BLaER1 treated with 17β-estradiol and CSF1 and Interleukin-3, amounts not matched to agents 10 nM and 100 nM (cell line): ENCODE measurements around the gene CSGALNACT2.

Source experiments
- H3K27ac ChIP-seq, 11 experiments: shearing (Covaris generic); formaldehyde crosslinking; 2 replicates each; pipeline ENCODE4 v1.8.1; 2022
- H3K27me3 ChIP-seq, 11 experiments: shearing (Covaris generic); formaldehyde crosslinking; 2 replicates each; pipeline ENCODE4 v1.8.1; 2022
- H3K36me3 ChIP-seq, 11 experiments: shearing (Covaris generic); formaldehyde crosslinking; 2 replicates each; pipeline ENCODE4 v1.8.1; 2022
- H3K4me1 ChIP-seq, 10 experiments: shearing (Covaris generic); formaldehyde crosslinking; 2 replicates each; pipeline ENCODE4 v1.8.1; 2022
- H3K4me2 ChIP-seq, 11 experiments: shearing (Covaris generic); formaldehyde crosslinking; 2 replicates each; pipeline ENCODE4 v1.8.1; 2022
- H3K4me3 ChIP-seq, 10 experiments: shearing (Covaris generic); formaldehyde crosslinking; 2 replicates each; pipeline ENCODE4 v1.8.1; 2022
- H3K9ac ChIP-seq, 11 experiments: shearing (Covaris generic); formaldehyde crosslinking; 2 replicates each; pipeline ENCODE4 v1.8.1; 2022
- H3K9me3 ChIP-seq, 11 experiments: shearing (Covaris generic); formaldehyde crosslinking; replicated peaks in 1 of 11; 2 replicates each; pipeline ENCODE4 v1.8.1; 2022
- H4K20me1 ChIP-seq, 11 experiments: shearing (Covaris generic); formaldehyde crosslinking; 2 replicates each; pipeline ENCODE4 v1.8.1; 2022
- Cebpa-rat ChIP-seq, 11 experiments: shearing (Covaris generic); IDR thresholded peaks; 2 replicates each; pipeline ENCODE4 v1.8.1; 2022

CSGALNACT2 gene

DNA sequence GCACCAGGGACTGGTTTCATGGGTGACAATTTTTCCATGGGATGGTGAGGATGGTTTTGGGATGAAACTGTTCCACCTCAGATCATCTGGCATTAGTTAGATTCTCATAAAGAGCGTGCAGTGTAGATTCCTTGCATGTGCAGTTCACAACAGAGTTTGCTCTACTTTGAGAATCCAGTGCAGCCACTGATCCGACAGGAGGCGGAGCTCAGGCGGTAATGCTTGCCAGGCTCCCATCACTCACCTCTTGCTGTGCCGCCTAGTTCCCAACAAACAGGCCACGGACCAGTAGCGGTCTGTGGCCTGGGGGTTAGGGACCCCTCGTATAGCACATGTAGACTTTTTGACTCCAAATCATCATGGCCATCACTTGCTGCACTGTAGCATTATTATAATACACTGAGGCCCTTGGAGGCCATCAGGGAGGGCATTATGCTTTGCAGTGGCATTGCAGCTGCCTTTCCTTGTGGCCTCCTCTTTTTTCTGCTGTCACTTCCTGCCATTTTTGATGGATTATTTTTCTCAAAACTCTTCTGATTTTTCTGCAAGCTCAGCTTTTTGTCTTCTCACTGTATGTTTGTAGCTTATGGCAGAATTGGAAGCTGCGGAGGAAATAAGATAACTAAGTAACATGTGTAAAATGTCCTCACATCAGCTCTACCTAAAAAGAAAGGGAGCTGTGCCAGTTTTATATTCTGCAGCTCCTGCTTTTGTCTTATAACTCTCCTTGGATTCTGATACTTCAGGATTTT, 18.5 kb downstream of the CSGALNACT2 start:
- Histone ChIP-seq H3K9ac (no peak overlapping the region; a peak in 1 of 22 replicates), H4K20me1 (peaks cover 46 to 100% (median 85%) of the 10 kb centered on the region in 11 experiments), H3K4me2 (peak overlapping the region in 5 of 11 experiments; percentile 6 to 83 (median 73); a peak in 8 of 22 replicates), H3K27me3 (no peaks in the 10 kb centered on the region), H3K9me3 (peaks cover 0 to 15% (median 8%) of the 10 kb centered on the region in 11 experiments; a peak in 15 of 22 replicates), H3K4me3 (no peak overlapping the region), H3K36me3 (peaks cover 18 to 71% (median 45%) of the 10 kb centered on the region in 11 experiments), H3K4me1 (peaks cover 0 to 97% (median 32%) of the 10 kb centered on the region in 10 experiments; a peak in 18 of 20 replicates), H3K27ac (peak overlapping the region in 1 of 11 experiments; percentile 7; a peak in 1 of 22 replicates)
- no peak for TF ChIP-seq Cebpa-rat (IDR thresholded peaks at IDR 0.05)

DNA sequence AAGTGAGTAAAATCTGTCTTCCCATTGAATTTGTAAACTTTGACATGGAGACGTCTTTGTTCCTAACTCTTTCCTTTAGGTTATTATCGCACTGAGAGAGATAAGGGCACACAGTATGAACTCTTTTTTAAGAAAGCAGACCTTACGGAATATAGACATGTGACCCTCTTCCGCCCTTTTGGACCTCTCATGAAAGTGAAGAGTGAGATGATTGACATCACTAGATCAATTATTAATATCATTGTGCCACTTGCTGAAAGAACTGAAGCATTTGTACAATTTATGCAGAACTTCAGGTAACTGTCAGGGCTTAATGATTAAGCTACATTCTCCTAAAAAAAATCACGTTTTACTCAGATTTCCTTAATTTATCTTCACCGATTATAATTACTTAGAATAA, 20.4 kb downstream of the CSGALNACT2 start:
- no peaks in the 10 kb centered on the region for H3K9me3 ChIP-seq
- H3K4me3 ChIP-seq, result no peak overlapping the region
- TF ChIP-seq Cebpa-rat (IDR thresholded peaks at IDR 0.05), result no peak
- H3K9ac ChIP-seq, result no peak overlapping the region
- peaks cover 37 to 82% (median 63%) of the 10 kb centered on the region in 11 experiments for H3K36me3 ChIP-seq
- H3K27me3 ChIP-seq, result no peaks in the 10 kb centered on the region
- H3K4me2 ChIP-seq, result peak overlapping the region in 3 of 11 experiments; percentile 19 to 36 (median 22); a peak in 2 of 22 replicates
- no peak overlapping the region for H3K27ac ChIP-seq
- H3K4me1 ChIP-seq, result peaks cover 0 to 94% (median 37%) of the 10 kb centered on the region in 10 experiments; a peak in 18 of 20 replicates
- H4K20me1 ChIP-seq, result peaks cover 34 to 100% (median 85%) of the 10 kb centered on the region in 11 experiments

DNA sequence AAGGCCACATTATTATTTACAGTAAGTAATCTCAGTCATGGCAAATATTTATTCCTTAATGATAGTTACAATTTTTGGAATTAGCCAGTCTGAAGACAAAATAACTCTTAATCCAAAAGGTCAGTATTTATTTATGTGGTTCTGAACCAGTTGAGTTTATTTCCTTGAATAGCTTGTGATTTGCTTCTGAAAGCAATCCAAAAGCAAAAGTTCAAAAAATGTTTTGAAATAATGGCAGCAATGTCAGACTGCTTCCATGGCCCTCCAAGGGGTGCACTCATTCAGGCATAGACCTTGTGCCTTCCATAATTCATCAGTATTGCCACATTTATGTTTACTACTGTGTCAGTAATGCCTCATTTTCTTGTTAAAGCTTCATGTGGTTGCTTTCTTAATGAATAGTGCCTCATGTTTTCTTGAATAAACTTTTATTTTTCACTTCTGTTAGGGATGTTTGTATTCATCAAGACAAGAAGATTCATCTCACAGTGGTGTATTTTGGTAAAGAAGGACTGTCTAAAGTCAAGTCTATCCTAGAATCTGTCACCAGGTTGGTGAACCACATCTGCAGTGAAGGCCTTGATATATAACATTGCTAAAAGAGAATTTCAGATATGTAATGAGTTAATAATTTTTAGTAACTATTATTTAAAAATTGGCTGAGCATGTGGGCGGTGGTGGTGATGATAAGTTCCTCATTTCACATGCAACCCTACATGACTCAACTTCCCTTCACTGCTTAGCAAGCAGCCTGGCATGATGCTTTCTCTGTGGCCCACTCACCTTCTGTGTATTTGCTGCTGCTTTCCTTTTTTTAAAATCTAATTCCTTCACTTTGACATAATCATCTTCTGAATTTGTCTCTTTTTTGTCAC, 22.0 kb downstream of the CSGALNACT2 start:
- peak overlapping the region in 10 of 11 experiments; percentile 45 to 82 (median 60); a peak in 19 of 22 replicates for H3K27ac ChIP-seq
- H3K9me3 ChIP-seq, result no peaks in the 10 kb centered on the region
- H3K9ac ChIP-seq, result peak overlapping the region in 7 of 11 experiments; percentile 1 to 71 (median 44); a peak in 10 of 22 replicates
- H4K20me1 ChIP-seq, result peaks cover 19 to 100% (median 73%) of the 10 kb centered on the region in 11 experiments; a peak in 21 of 22 replicates
- H3K4me2 ChIP-seq, result peak overlapping the region in 10 of 11 experiments; percentile 20 to 85 (median 74); a peak in 19 of 22 replicates
- H3K4me3 ChIP-seq, result peak overlapping the region in 3 of 10 experiments; percentile 5 to 25 (median 11); a peak in 1 of 20 replicates
- no peaks in the 10 kb centered on the region for H3K27me3 ChIP-seq
- peaks cover 43 to 93% (median 71%) of the 10 kb centered on the region in 11 experiments for H3K36me3 ChIP-seq
- H3K4me1 ChIP-seq, result peaks cover 0 to 77% (median 37%) of the 10 kb centered on the region in 10 experiments; a peak in 18 of 20 replicates
- TF ChIP-seq Cebpa-rat (IDR thresholded peaks at IDR 0.05), result 0 out of 22 replicates have a peak, but pooled peaks of 1 of the 11 experiments have one; percentile 26

DNA sequence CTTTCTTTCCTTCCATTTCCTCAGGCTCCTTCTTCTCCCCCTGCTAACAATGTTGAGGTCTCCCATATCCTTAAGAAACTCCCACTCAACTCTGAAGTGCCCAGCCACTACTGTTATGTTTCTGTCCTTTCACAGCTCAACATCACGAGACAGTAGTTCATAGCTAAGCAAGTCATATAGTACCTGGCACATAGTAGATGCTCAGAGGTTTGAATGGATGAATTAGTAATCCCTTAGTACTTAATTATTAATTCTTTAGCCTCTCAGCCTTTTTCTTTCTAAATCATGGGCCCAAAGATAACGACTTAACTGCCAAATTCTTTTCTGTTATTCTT, 22.6 kb downstream of the CSGALNACT2 start:
- Histone ChIP-seq H3K9me3 (no peaks in the 10 kb centered on the region), H3K4me1 (peaks cover 0 to 71% (median 37%) of the 10 kb centered on the region in 10 experiments; a peak in 18 of 20 replicates), H4K20me1 (peaks cover 19 to 100% (median 73%) of the 10 kb centered on the region in 11 experiments; a peak in 21 of 22 replicates), H3K27ac (peak overlapping the region in 10 of 11 experiments; percentile 45 to 82 (median 60); a peak in 19 of 22 replicates), H3K9ac (peak overlapping the region in 6 of 11 experiments; percentile 39 to 71 (median 48); a peak in 9 of 22 replicates), H3K36me3 (peaks cover 43 to 93% (median 70%) of the 10 kb centered on the region in 11 experiments), H3K4me3 (peak overlapping the region in 2 of 10 experiments; percentile 5 to 25; a peak in 2 of 20 replicates), H3K27me3 (no peaks in the 10 kb centered on the region), H3K4me2 (peak overlapping the region in 10 of 11 experiments; percentile 20 to 85 (median 74); a peak in 19 of 22 replicates)
- TF ChIP-seq Cebpa-rat (IDR thresholded peaks at IDR 0.05), result no peak

DNA sequence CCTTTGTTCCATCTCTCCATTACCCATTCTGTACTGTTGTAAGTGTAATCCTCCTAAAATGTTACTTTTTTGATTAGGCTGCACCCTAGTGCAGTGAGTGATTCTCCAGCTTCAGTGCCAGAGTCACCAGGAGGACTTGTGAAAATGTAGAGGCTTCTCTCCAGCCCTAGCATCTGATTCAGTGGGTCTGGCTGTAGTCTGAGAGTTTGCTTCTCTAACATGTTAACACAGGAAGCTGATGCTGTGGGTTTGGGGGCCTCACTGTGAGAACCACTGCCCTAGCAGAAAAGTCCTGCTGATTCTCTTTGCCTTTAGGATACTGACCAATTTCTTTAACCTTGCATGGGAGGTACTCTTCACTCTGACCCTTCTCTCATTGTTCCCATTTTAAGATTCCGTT, 24.4 kb downstream of the CSGALNACT2 start:
- Histone ChIP-seq H3K4me2 (peak overlapping the region in 5 of 11 experiments; percentile 34 to 85 (median 77); a peak in 8 of 22 replicates), H3K36me3 (peaks cover 43 to 91% (median 70%) of the 10 kb centered on the region in 11 experiments)
- no peak for TF ChIP-seq Cebpa-rat (IDR thresholded peaks at IDR 0.05)

DNA sequence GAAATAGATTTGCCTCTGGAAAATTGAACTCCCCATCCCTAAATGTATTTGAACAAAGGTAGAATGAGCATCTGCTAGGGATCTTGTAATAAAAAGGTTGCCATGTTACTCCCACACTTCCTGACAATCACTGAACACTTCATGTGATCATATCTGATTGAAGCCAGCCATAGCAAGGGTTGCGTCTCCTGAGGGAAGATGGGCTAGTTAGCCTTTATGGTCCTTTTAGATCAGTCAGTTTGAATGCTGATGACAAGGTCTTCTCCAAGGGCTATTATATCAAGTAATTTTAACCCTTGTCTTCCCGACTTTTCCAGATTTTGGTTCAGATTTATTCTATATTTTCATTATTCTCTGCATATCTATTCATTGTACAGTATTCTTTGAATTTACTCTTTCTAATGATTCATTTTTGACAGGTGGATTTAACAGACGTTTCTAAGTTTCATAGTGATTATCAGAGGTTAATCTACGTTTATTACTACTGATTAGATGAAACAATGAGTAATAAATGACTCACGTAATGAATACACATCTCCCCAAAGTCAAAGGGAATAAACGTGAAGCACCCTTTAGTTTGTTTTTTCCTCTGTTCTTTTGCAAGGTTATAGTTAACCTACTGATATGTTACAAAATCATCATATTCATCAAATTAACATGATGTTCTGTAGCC, 28.1 kb downstream of the CSGALNACT2 start:
- no peaks in the 10 kb centered on the region for H3K27me3 ChIP-seq
- H3K9me3 ChIP-seq, result no peaks in the 10 kb centered on the region
- H3K4me1 ChIP-seq, result peaks cover 0 to 24% (median 14%) of the 10 kb centered on the region in 10 experiments; a peak in 15 of 20 replicates
- TF ChIP-seq Cebpa-rat (IDR thresholded peaks at IDR 0.05), result no peak
- peaks cover 45 to 99% (median 90%) of the 10 kb centered on the region in 11 experiments for H3K36me3 ChIP-seq
- H4K20me1 ChIP-seq, result peaks cover 0 to 98% (median 39%) of the 10 kb centered on the region in 11 experiments; a peak in 15 of 22 replicates
- H3K4me2 ChIP-seq, result no peak overlapping the region; a peak in 1 of 22 replicates
- H3K4me3 ChIP-seq, result no peak overlapping the region
- H3K9ac ChIP-seq, result no peak overlapping the region
- no peak overlapping the region for H3K27ac ChIP-seq

More for the DNA sequence above, 24.4 kb downstream of the CSGALNACT2 start:
- Histone ChIP-seq H4K20me1 (peaks cover 8 to 100% (median 63%) of the 10 kb centered on the region in 11 experiments; a peak in 17 of 22 replicates), H3K4me3 (no peak overlapping the region), H3K9ac (no peak overlapping the region), H3K27ac (peak overlapping the region in 3 of 11 experiments; percentile 72 to 82 (median 80); a peak in 3 of 22 replicates), H3K4me1 (peaks cover 0 to 59% (median 34%) of the 10 kb centered on the region in 10 experiments; a peak in 18 of 20 replicates), H3K27me3 (no peaks in the 10 kb centered on the region), H3K9me3 (no peaks in the 10 kb centered on the region)

DNA sequence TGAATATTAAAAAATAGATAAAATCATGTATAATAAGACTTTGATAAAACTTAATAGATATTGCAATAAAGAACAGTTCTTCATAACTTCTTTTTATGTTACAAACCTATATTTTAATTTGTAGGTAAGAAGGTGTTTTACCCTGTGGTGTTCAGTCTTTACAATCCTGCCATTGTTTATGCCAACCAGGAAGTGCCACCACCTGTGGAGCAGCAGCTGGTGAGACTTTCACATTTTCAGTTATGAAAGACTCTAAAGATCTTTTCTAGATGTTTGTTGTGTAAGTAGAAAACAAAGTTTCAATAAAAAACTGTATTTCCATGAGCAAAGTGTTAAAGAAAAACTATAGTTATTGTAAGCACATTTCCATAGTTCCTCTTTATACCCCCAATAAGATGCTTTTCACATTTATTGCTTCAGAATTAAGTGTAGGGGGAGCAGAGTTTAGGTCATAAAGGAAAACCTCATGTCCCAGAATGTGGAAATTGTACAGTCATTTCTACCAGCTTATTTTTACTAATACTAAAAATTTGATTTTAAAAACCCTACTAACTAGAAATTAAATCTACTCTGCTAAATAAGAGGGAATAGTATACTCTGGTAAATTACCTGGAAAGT, 28.7 kb downstream of the CSGALNACT2 start:
- Histone ChIP-seq H3K9ac (no peak overlapping the region), H3K27ac (no peak overlapping the region), H3K27me3 (no peaks in the 10 kb centered on the region), H3K9me3 (no peaks in the 10 kb centered on the region), H3K4me2 (peak overlapping the region in 1 of 11 experiments; percentile 3; a peak in 1 of 22 replicates), H3K4me3 (no peak overlapping the region), H3K4me1 (peaks cover 0 to 18% (median 8%) of the 10 kb centered on the region in 10 experiments; a peak in 13 of 20 replicates), H3K36me3 (peaks cover 41 to 99% (median 90%) of the 10 kb centered on the region in 11 experiments), H4K20me1 (peaks cover 0 to 98% (median 41%) of the 10 kb centered on the region in 11 experiments; a peak in 15 of 22 replicates)
- no peak for TF ChIP-seq Cebpa-rat (IDR thresholded peaks at IDR 0.05)
